Kidney tubule cell (primary cell): ENCODE results near the gene CRYBG2.
A peak's percentile ranks its signal among the peaks of the same experiment; 100 is the strongest.
"Not testable (repeated sequence)": the region's sequence is repeated elsewhere in the genome, so short reads cannot be mapped to it uniquely, and the experiment has no call there.

Experiments used
- DNase-seq: peaks from one replicate; pipeline ENCODE4 v3.0.0-alpha.2; 2018; ENCODE audit warnings: low spot score

CRYBG2 gene, protein sequence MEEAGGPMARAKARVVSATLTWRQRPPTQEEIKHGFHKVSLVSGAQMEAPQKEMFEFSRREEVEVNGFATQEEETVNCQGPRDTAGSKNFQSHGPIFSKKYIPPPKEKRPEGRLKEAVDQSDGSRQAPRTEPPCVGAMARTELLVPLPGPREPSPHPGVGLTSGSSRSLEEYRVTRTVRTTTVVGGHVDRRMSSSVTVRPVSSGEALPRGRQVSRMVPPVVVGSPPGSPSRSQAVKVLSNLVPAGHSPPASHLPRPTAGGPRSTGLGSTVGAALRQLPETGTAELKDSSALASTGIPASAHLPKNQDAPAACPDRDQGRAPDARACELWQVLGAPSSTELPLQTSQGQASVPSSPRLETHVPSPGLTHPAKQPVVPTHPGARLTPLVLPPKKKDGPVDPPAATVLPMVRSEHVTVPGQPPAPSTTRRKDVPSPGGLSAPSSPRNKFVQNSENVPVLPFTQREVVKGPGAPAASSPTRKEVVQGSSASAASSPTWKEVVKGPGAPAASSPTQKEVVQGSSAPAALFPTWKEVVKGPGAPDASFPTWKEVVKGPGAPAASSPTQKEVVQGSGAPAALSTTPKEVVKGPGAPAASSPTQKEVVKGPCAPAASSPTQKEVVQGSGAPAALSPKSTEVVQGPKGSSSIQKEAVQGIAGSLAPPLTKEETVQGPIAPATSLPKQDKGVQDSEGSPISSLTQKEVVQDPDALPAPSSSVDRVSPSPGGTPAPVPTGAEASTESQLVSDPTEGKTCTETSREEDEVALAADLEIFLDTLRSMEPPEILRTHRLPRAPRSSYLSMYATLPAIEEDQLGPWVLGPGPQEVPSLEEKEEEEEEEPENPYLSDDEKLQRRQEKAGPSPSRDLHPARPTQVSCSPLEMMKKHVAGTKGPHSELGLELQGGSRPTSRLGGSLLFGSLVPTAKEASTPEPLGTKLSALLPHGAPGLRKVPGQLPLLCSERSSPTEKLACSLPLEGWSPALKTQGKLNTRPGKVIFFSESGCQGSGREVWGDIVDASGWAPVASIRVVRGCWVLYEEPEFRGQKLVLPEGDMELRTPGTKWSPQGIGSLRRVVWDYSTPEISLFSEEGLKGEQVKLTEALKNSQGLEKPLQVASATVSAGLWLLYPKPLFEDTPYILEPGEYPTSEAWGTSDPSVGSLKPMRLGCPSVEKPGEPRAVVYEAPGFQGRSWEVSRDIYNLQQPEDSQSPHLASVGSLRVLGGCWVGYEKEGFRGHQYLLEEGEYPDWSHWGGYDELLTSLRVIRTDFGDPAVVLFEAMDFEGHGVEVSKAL (N-terminal part only)

DNA sequence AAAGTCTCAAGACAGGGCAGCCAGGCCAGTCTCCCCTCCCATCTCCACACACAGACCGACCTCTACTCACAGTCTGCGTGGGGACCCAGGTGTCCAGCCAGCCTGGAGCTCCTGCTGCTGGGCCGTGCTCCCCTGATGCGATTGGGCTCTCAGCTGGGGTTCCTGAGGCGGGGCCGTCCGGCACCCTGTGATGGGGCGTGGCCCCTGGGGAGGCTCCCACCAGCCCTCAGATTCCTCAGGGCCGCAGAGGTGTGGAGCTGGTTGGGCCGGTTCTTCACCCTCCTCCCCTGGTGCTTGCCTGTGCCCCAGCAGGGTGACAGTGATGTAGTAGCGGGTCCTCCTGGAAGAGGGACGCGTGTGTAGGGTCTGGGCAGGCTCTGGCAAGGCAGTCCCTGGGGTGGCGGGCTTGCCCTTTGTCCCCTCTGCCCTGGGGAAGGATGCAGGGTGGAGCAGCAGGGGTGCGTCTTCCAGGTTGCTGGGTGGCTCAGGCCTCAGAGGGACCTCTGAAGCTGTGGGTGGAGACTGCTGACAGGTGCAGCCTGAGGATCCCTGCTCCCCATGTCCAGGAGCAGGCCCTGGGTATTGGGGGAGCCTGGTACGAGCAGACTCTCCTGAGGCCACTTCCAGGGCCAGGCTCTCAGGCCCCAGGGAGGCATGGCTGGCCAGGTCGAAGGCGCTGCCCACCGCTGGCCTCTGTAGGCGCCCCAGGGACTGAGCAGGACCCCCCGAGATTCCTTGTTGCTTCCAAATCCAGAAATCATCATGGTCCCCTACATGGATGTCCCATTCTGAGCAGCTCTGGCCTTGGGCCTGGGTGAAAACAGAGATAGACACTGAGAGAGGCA is at the start of gene CRYBG2:
TSS of gene CRYBG2 (minus strand) at position 155 of the 845 bp plus-strand sequence. CDS start 7,473 bp downstream, outside the sequence.
- peak; percentile 38 for DNase-seq

DNA sequence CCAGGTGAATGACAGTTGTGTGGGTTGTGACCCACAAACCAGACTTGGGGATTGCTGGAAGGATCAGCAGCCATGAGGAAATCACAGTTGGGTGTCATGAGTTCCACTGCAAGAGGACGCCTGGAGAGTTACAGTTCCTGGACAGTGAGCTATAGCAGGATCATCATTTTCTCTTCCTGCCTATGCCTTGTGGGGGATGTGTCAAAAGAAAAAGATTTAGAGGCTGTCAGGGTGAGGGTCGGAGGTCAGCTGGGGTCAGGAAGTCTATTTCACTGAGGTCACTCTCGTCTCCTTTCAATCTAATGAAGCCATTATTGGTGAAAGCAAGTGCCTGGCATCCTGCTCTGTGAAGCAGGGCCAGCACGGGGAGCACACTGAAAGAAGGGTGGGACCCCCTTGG is 49.7 kb upstream of the CRYBG2 start:
- no peak for DNase-seq

DNA sequence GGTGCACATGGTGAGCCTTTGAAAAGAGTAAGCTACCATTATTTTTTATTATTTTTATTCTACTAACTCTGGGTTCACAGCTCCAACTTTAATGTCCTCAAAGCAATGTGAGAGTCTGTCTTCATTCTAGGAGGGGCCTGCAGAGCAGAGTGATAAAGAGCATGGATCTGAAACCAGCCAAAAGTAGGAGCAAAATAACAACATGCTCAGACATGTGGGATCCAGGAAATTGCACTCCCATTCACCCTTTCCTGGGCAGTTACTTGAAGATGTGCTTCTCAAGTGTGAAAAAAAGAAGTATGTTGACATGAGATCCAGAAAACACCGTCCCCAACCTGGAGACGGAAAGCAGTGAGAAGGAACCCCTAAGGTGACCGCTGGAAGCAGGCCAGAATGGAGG is 48.0 kb upstream of the CRYBG2 start:
- DNase-seq: no peak

DNA sequence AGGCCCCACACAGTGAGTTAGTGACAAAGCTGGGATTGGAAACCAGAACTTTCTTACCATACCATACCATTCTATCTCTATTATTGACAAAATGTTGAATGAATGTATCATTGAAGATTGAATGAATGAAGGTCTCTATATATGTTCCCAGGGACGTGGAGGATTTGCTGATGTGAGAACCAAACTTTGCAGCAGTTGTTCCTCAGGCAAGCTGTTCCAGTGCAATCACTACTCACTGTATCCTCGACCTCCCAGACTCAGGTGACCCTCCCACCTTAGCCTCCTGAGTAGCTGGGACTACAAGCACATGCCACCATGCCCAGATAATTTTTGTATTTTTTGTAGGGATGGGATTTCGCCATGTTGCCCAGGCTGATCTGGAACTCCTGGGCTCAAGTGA is 45.1 kb upstream of the CRYBG2 start:
- DNase-seq: no peak

DNA sequence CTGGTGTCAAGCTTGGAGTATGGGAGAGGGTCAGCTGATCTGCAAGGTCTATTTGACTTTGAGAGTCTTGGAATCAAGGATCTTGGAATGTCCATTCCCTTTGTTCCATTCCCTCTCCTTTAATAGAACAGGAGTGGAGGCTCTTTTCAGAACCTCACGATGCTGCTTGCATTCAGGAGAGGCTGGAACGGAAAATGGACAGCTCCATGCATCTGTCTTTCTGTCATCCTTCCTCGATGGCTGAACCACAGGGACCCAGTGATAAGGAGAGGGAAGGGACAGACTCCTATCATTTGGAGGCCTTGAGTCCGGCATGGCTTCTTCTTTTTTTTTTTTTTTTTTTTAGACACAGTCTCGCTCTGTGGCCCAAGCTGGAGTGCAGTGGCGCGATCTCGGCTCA is 41.8 kb upstream of the CRYBG2 start:
- DNase-seq: no peak

DNA sequence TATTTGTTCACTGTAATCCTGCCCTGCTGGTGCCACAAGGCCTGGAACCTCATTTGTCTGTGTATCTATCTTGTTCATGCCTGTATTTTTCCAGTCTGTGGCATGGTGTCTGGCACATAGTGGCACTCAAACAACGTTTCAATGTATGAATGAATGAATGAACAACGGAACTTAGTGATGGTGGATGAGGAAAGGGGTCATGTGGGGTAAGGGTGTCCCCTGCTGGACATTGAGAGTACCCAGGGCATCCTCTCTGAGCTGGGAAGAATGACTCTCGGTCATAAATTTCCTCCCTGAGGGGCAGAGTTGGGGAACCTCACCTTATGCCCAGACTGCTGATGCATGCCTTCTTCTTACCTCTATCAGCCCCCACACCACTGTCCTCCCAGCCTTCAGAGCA is 37.5 kb upstream of the CRYBG2 start:
- peak; percentile 61 for DNase-seq

DNA sequence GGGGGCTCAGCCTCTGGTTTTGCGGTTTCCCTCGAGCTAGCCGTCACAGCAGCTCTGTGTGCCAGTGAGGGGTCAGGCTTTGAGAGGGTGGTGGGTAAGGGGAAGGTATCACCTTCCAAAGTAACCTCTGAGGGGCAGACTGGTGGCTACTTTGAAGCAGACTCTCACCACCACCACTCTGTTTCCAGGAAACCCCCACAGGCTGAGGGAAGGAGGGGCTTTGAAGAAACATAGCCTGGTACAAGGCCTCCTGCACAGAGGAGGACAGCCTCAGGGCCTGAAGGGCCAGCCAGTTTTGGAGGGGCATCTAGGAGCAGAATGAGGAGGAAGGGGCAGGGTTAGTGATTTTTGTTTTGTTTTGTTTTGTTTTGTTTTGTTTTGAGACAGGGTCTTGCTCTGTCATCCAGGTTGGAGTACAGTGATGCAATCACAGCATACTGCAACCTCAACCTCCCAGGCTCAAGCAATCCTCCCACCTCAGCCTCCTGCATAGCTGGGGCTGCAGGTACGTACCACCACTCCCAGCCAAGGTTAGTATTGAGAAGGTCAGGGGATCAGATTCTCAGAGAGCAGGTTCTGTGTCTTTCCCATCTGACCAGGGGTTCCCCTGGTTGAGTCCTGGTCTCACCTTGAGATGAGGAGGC is 35.8 kb upstream of the CRYBG2 start:
- DNase-seq: no peak

DNA sequence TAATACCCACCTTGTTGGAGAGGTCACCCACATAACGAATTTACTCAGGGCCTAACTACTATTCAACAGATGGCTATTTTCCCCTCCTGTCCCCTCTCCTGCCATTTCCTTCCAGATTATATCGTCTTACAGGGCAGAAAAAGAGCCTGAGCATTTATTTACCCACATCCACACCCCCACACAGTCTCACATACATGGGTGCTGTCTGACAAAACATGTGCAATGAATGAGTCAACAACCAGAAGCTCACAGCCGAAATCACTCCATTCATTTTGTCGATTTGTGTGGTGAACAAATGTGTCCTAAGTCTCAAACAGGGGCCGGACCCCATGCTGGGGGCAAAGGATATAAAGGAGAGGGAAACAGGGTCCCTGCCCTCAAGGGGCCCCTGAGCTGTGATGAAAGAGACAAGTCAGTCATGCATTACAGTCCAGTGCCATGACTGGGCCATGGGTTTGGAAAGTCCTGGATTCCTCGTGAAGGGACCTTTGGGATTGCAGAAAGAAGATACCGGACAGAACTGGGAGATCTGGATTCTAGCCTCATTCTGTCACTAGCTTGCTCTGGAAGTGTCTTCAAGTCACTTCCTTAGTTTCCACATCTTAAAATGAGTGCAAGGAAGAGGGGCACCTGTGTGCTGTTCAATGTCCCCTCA is 35.0 kb upstream of the CRYBG2 start:
- DNase-seq: peak; percentile 31

DNA sequence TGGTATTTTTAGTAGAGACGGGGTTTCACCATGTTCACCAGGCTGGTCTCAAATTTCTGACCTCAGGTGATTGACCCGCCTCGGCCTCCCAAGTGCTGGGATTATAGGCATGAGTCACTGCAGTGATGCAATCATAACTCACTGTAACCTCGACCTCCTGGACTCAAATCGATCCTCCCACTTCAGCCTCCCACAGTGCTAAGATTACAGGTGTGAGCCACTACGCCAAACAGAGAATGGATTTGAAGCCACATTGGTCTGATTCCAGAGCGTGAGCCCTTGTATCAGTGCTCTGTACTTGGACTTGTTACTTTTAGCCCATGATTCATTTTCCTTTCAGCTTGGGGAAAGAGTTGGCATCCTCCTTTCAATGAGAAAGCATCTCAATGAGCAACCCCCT is 33.5 kb upstream of the CRYBG2 start:
- DNase-seq: peak; percentile 72

DNA sequence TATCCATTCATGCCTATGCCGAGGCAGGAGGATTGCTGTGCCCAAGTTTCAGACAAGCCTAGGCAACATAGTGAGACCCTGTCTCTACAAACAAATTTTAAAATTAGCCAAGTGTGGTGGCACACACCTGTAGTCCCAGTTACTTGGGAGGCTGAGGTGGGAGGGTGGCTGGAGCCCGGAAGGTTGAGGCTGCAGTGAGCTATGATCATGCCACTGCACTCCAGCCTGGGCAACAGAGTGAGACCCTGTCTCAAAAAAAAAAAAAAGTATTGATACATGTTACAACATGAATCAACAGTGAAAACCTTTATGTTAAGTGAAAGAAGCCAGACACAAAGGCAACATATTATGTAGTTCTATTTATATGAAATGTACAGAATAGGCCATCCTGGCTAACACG is 31.1 kb upstream of the CRYBG2 start:
- not testable (repeated sequence) for DNase-seq

DNA sequence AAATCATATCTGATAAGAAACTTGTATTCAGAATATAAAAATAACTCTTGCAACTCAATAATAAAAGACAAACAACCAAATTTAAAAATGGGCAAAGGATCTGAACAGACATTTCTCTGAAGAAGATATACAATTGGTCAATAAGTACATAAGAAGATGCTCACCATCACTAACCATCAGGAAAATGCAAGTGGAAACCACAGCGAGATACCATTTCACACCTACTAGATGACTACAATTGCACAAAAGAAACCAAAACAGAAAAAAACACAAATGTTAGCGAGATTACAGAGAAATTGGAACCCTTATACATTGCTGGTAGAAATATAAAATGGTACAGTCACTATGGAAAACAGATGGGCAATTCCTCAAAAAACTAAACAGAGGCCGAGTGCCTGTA is 30.1 kb upstream of the CRYBG2 start:
- DNase-seq: no peak

DNA sequence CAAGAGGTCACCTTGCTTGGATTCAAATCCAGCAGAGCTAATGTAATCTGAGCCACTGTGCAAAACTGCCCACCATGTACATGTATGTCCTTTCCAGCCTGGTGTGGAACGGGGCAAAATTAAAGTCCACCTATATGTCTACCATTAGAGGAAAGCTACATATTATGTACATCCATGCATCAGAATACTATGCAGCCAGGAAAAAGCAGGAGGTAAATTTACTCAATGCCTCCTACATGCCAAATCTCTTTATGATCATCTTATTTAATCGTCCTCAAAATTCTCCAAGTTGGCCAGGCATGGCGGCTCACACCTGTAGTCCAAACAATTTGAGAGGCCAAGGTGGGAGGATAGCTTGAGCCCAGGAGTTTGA is 24.9 kb upstream of the CRYBG2 start:
- DNase-seq: no peak

DNA sequence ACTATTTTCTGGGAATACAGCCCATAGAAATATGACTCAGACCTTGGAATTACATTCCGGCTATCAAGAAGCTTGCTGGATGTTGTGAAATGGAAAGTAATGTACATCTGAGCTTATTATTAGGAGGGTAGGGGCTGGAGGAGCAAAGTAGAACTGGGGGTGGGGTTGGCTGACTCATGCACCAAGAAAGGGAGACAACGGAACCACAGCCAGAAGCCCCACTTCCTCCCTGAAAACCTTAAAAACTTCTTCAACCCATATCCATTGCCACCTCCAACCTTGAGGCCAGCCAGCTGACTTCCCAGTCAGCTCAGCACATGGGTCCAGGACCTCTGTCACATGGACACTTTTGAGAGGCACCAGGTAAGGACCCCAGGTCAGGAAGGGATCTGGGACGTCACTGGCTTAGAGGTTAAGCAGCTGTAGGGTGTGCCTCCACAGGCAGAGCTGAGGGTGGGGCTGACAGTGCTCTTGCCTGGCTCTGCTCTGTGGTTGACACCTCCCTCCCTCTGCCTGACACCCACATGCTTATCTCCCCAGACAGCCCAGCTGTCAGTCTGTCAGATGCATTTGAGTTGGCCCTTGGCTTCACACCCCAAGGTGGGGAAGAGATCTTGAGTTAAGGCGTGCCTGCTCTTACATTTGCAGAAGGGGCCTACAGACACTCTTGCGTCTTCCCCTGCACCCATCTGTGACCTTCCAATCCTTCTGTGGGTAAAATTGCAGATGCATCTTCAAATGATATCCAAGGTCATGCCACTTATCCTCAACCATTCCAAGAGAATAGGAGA is 24.4 kb upstream of the CRYBG2 start:
- DNase-seq: peak; percentile 80

DNA sequence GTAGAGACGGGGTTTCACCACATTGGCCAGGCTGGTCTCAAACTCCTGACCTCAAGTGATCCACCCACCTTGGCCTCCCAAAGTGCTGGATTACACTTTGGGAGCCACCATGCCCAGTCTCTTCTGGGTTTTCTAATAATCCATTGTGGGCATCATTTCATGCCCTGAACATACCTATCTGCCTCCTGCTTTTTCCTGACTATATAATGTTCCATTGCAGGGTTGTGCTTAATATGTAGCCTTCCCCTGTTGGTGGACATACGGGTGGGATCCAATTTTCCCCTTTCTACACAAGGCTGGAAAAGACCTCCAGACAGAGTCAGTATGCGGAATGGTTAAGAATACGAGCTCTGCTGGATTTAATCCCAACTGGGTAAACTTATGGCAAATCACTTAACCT is 22.1 kb upstream of the CRYBG2 start:
- DNase-seq: no peak

DNA sequence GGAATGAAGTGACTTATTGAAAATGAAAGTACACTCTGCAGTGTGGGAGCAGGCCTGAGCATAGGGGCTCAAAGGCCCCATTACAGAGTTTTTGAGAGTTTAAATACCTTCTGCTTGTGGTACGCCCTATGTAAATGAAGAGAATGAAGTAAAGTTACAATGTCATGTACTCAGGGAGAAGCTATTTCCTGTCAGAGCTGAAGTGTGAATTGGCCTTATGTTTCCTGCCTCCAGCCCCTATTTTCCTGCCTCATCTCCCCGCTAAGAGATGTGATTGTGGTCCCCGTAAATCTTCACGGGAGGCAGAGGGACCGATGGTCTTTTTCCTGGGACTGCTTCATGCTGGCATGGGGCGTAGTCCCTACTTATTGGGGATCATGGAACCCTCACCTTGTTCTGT is 21.2 kb upstream of the CRYBG2 start:
- DNase-seq: no peak

DNA sequence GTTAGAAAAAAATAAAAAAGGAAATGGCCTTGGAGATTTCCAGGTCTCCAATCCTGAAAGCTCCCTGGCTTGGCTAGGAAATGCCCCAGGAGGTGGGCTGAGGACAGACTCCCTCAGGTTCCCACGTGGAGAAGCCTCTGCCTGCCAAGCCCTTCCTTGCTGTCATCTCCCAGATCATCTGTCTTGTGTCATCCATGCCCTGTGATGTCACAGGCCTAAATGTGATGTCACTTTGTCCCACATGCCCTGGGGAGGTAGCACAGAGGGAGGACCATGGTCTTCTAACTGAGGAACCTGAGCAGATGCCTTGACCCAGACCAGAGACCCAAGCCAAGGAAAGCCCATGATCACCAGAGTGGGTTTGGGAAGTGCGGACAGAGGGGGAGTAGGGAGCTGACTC is 20.4 kb upstream of the CRYBG2 start:
- not testable (repeated sequence) for DNase-seq

DNA sequence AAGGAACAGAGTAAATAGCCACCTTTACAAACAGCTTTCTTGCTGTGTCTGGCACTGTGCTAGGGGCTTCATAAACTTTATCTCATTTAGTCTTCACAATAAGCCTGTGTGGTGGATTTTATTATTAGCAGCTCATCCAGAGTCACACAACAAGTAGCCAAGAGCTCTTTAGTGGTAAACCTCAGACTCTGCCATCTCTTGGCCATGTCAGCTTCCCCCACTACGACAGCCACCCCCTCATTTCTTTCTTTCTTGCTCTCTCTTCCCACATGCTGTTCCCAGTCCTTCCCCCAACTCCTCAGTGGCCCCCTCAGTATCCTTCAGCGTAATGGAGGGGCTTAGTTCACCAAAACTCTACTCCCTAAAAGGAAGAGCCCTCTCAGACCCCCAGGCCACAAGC is 19.9 kb upstream of the CRYBG2 start:
- no peak for DNase-seq

DNA sequence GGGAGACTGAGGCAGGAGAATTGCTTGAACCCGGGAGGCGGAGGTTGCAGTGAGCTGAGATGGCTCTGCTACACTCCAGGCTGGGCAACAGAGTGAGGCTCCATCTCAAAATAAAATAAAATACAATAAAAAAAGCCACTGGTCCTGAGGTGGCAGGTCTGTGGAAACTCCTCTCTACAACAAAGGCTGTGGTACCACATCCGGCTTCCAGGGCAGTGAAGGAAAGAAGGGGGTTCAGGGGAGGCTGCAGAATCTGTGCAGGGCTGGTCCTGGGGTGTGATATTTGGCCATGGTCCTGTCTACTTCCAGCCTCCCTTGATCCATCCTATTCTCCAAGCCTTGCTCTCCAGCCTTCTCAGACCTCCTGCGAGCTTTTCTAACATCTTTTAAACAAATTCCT is 19.4 kb upstream of the CRYBG2 start:
- DNase-seq: no peak

DNA sequence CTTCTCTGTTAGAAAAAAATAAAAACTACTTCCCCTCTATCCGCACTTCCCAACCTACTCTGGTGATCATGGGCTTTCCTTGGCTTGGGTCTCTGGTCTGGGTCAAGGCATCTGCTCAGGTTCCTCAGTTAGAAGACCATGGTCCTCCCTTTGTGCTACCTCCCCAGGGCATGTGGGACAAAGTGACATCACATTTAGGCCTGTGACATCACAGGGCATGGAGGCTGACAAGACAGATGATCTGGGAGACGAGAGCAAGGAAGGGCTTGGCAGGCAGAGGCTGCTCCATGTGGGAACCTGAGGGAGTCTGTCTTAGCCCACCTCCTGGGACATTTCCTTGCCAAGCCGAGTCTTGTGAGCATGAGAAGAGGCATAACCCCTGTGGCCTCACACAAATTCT is 18.7 kb upstream of the CRYBG2 start, which contains the start of gene ZNF683:
TSS of gene ZNF683 (minus strand) at position 140 of the 400 bp plus-strand sequence. CDS start 4,179 bp downstream, outside the sequence.
- DNase-seq: not testable (repeated sequence)
